ENCODE data around the gene DCST2. TPM values are rescaled to one million over a fixed set of nuclear protein-coding genes. Genes with fewer than 3 reads are reported as not detected.
A peak's percentile ranks its signal among the peaks of the same experiment; 100 is the strongest.

Gene DCST2
- total RNA-seq, 1 donor from 2014 or later = 0.30 TPM

DNA sequence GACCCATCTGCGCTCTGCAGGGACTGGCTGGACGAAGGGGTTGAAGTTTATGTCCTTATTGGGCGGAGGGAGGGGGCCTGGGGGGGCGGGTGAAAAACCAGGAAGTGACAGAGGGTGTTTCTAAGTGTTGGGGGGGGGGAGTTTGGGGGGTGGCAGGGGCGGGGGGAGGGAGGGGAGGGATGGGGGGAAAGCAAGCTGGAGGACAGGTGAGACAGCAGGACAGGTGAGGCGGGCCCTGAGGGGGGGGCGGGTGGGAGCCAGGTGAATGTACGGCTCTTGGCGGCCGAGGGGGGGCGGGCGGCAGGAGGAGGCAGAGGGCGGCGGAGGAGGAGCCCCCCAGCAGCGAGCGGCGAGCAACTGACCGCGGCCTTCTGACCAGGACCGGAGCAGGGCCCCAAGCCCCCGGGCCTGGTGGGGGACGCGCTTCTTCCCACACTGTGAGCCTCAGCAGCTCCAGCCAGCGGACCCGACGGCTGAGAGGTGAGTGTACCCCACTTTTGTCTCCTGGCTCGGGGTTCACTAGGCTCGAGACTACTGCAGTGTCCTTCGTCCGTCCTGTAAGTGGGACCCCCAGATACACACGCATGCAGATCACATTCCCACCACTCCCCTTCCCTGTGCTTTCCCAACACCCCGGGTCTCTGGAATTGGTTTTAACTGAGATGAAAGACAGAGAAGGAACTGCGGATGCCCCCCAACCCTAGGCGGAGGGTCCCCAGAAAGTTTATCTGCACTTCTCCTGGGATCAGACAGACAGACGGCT lies 30.9 kb downstream of the DCST2 start, which contains the start of gene ZBTB7B:
TSS of gene ZBTB7B (plus strand) at position 339 of the 763 bp plus-strand sequence. CDS start 11,859 bp downstream, outside the sequence.
- no peaks in the 10 kb centered on the region for H3K9me3 Mint-ChIP-seq (ENCODE audit: low read depth)
- TF ChIP-seq, protein P1, sequence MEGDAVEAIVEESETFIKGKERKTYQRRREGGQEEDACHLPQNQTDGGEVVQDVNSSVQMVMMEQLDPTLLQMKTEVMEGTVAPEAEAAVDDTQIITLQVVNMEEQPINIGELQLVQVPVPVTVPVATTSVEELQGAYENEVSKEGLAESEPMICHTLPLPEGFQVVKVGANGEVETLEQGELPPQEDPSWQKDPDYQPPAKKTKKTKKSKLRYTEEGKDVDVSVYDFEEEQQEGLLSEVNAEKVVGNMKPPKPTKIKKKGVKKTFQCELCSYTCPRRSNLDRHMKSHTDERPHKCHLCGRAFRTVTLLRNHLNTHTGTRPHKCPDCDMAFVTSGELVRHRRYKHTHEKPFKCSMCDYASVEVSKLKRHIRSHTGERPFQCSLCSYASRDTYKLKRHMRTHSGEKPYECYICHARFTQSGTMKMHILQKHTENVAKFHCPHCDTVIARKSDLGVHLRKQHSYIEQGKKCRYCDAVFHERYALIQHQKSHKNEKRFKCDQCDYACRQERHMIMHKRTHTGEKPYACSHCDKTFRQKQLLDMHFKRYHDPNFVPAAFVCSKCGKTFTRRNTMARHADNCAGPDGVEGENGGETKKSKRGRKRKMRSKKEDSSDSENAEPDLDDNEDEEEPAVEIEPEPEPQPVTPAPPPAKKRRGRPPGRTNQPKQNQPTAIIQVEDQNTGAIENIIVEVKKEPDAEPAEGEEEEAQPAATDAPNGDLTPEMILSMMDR (IDR thresholded peaks at IDR 0.05) = peak; percentile 14
- H3K4me1 Mint-ChIP-seq (ENCODE audit: low read depth) = peaks cover 38% of the 10 kb centered on the region
- peak; percentile 75 for DNase-seq (ENCODE audit: low spot score)
- H3K36me3 Mint-ChIP-seq (ENCODE audit: low read depth) = no peaks in the 10 kb centered on the region
- H3K27me3 Mint-ChIP-seq (ENCODE audit: low read depth) = no peaks in the 10 kb centered on the region
- H3K27ac Mint-ChIP-seq (ENCODE audit: unreplicated experiment) = peak within 1 kb of the TSS; percentile 97
- H3K4me3 Mint-ChIP-seq (ENCODE audit: unreplicated experiment) = peak within 1 kb of the TSS; percentile 92

GRCh38 chr1:155001675-155002463 lies 31.7 kb downstream of the DCST2 start:
- DNase-seq (ENCODE audit: low spot score) = peak; percentile 100
- Mint-ChIP-seq H3K4me3 (ENCODE audit: unreplicated experiment) (peak overlapping the region; percentile 92), H3K27ac (ENCODE audit: unreplicated experiment) (peak overlapping the region; percentile 97), H3K4me1 (ENCODE audit: low read depth) (peaks cover 37% of the 10 kb centered on the region), H3K36me3 (ENCODE audit: low read depth) (no peaks in the 10 kb centered on the region), H3K27me3 (ENCODE audit: low read depth) (no peaks in the 10 kb centered on the region), H3K9me3 (ENCODE audit: low read depth) (no peaks in the 10 kb centered on the region)
- TF ChIP-seq, protein P1 (IDR thresholded peaks at IDR 0.05) = peak; percentile 77

DNA sequence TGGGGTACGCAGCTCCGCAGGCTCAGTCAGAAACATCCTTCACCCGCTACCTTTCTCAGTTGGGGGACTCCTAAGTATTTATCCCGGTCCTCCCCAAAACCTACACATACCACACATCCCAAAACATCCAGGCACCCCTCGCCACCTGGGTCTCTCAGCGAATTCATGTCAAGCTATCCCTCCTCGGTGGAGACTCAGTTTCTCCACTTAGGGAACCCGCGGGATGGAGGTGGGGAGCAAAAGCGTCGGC lies 32.2 kb downstream of the DCST2 start:
- Mint-ChIP-seq H3K36me3 (ENCODE audit: low read depth) (no peaks in the 10 kb centered on the region), H3K4me3 (ENCODE audit: unreplicated experiment) (peak overlapping the region; percentile 92), H3K9me3 (ENCODE audit: low read depth) (no peaks in the 10 kb centered on the region), H3K27ac (ENCODE audit: unreplicated experiment) (peak overlapping the region; percentile 93), H3K4me1 (ENCODE audit: low read depth) (peaks cover 32% of the 10 kb centered on the region), H3K27me3 (ENCODE audit: low read depth) (no peaks in the 10 kb centered on the region)
- TF ChIP-seq, protein P1 (IDR thresholded peaks at IDR 0.05) = no peak
- DNase-seq (ENCODE audit: low spot score) = no peak

GRCh38 chr1:155000726-155001424 lies 32.7 kb downstream of the DCST2 start:
- Mint-ChIP-seq H3K36me3 (ENCODE audit: low read depth) (no peaks in the 10 kb centered on the region), H3K27me3 (ENCODE audit: low read depth) (no peaks in the 10 kb centered on the region), H3K27ac (ENCODE audit: unreplicated experiment) (peak overlapping the region; percentile 93), H3K4me3 (ENCODE audit: unreplicated experiment) (peak overlapping the region; percentile 92), H3K4me1 (ENCODE audit: low read depth) (peaks cover 30% of the 10 kb centered on the region), H3K9me3 (ENCODE audit: low read depth) (no peaks in the 10 kb centered on the region)
- TF ChIP-seq, protein P1 (IDR thresholded peaks at IDR 0.05) = no peak
- DNase-seq (ENCODE audit: low spot score) = peak; percentile 91

DNA sequence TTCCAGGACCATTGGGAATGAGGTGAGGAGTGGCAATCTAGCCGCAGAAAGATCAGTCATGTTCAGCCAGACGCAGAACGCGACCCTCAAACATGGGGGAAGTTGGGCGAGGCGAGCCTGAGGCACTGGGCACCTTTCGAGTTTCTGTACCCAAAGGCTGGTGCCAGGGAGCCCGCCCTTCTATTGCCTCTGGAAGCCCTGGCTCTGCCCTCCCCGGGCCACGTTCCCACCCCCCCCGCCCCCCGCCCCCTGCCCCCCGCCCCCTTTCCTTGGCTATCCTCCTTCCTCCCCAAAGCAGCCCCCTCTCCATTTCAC lies 33.2 kb downstream of the DCST2 start:
- Mint-ChIP-seq H3K4me3 (ENCODE audit: unreplicated experiment) (peak overlapping the region; percentile 92), H3K4me1 (ENCODE audit: low read depth) (peaks cover 29% of the 10 kb centered on the region), H3K9me3 (ENCODE audit: low read depth) (no peaks in the 10 kb centered on the region), H3K27ac (ENCODE audit: unreplicated experiment) (peak overlapping the region; percentile 94), H3K27me3 (ENCODE audit: low read depth) (no peaks in the 10 kb centered on the region), H3K36me3 (ENCODE audit: low read depth) (no peaks in the 10 kb centered on the region)
- TF ChIP-seq, protein P1 (IDR thresholded peaks at IDR 0.05) = no peak
- peak; percentile 75 for DNase-seq (ENCODE audit: low spot score)

Data from chondrocyte (in vitro differentiated cells).